GM03348 (cell line): Measurements from ENCODE around the gene OR6M1.

Source experiments
- DNase-seq: peaks from one replicate; pipeline ENCODE4 v3.0.0; 2012; ENCODE audit warnings: low spot score

Gene OR6M1

DNA sequence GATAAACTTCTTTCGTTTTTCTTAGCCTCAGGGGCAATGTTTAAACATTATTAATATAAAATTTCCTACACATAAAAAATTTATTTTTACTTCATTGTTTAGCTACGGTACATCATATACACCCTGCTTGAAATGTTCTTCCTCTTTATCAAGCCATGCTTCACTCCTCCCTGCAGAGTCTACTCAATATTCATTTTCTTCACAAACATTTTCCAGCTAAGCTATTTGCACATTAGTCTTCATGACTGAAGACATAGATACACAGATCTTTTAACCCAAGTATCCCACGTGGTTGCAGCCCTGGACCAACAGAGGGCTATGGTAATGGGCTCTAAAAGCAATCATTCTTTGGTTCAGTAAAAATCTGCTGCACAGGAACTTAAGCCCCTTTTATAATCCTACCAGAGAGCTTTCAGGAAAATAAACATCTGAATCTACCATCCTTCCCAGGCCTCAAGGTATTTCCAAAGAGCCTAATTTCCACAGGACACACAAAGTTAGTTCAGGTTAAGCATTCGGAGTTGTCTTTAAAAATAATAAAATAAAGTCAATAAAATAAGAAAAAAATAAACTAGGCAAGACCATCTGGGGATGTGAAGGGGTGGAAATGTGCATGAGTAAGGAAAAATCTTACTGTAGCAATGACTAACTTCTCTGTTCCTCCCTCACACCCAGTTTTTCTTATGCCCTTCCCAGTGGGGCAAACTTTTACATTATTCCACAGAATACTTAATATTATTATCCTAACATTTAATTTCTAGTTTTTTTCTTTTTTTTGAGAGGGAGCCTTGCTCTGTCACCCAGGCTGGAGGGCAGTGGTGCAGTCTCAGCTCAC, 30.2 kb downstream of the OR6M1 start:
- no peak for DNase-seq

DNA sequence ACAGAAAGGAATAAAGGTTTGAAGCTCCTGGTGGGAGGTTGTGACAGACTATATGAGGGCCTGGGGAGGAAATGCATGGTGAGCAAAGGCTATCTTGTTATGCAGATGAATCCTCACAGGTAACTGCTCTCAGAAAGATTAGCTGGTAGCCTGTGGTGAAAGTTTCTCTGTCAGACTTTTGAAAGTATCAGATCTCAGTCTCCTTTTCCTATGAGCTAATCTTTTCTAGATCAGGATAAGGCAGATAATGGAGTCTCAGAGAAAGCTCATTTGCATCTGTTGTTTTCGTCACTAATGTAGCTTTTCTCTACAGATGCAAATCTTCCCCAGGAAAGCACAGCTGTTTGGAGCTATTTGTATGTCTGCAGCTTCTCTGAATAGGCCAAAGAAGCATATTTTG, 30.9 kb downstream of the OR6M1 start:
- no peak for DNase-seq

DNA sequence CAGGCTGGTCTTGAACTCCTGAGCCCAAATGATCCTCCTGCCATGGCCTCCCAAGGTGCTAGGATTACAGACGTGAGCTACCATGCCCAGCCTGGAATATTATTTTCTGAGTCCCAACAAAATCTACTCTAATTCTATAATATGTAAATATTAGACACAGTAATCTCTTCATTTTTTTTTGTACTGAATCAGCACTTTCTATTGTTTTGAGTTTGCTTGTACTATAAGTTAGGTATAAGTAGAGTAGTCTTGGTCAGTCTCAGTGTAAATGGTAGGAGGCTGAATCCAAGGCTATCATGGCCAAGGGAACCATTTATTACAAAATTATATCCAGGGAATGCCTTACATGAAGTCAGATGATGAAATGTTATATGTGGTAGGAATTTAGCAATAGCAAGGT, 32.2 kb downstream of the OR6M1 start:
- no peak for DNase-seq

DNA sequence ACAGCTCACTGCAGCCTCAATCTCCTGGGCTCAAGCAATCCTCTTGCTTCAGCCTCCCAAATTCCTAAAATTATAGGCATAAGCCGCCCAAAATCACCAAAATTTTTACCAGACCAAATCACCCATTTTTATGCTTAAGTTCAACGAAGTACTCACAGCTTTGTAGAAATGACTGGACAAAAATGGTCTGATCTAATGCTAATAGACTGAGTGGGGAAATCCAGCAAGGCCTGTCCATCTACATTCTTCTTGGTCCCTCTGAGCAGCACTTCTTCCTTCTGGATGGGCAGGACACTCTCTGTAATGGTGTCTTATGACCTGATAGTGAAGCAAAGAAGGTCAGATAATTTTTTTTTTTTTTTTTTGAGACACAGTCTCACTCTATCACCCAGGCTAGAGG, 33.1 kb downstream of the OR6M1 start:
- DNase-seq: no peak

DNA sequence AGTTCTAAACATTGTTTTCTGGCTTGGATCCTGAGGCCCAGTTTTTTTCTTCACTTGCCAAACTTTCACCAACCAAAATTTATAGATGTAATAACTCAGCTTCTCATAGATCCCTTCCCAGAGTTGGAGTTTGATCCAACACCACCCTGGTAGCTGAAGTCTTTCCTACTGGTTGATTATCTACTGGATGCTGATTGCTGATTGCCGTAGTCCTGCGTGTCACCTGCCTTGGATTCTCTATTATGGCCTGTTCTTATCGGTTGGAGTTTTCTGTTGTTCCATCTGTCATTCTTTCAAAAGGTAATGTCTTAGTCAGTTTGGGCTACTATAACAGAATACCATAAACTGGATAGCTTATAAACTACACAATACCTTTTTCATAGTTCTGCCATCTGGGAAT, 34.5 kb downstream of the OR6M1 start:
- no peak for DNase-seq

DNA sequence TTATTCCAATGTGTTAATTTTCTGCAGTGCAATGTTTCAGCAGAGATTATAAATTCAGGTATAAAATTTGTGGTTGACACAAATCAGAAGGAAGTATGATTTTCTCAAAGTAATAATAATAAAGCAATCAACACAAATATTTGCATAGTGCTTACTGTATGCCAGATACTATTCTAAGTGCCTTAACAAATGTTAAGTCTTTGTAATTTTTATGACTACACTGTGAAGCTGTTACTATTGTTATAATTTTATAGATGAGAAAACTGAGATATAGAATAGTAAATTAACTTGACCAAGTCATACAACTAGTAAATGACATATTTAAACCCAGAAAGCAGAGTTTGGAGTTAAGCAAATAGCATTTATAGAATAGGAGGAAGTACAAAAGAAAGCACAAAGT, 35.4 kb downstream of the OR6M1 start:
- DNase-seq: no peak

DNA sequence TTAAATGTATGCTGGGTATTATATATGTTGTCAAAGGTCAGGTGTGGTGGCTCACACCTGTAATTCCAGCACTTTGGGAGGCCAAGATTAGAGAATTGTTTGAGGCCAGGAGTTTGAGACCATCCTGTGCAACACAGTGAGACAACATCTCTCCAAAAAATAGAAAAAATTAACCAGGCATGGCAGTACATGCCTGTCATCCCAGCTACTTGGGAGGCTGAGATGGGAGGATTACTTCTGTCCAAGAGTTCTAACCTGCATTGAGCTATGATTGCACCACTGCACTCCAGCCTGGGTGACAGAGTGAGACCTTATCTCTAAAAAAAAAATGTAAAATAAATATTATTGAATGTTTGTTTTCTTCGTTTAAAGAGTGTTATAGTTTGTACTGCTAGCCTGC, 40.5 kb downstream of the OR6M1 start:
- DNase-seq: no peak

DNA sequence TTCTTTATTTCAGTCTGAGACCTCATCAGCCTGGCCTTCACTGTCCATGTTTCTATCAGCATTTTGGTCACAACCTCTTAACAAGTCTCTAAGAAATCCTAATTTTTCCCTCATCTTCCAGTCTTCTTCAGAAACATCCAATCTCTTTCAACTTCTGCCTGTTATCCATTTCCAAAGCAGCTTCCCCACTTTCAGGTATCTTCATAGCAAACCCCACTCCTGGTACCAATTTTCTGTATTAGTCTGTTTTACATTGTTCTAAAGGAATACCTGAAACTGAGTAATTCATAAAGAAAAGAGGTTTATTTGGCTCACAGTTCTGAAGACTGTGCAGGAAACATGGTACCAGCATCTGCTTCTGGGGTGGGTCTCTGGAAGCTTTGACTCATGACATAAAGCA, 43.7 kb downstream of the OR6M1 start:
- no peak for DNase-seq

DNA sequence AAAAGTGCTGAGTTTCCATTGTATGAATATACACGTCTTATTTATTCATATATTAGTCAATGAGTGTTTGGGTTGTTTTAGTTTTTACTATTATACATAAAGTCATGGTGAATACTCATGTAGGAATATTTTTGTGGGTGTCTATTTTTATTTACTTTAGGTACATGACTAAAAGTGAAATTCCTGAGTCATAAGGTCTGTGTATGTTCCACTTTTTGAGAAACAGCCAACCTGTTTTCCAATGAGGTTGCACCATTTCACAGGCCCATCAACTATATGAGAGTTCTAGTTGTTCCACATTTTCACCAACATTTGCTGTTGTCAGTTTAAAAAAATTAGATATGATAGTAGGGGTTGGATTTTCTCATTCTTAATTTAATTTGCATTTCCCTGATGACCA, 45.3 kb downstream of the OR6M1 start:
- DNase-seq: no peak

DNA sequence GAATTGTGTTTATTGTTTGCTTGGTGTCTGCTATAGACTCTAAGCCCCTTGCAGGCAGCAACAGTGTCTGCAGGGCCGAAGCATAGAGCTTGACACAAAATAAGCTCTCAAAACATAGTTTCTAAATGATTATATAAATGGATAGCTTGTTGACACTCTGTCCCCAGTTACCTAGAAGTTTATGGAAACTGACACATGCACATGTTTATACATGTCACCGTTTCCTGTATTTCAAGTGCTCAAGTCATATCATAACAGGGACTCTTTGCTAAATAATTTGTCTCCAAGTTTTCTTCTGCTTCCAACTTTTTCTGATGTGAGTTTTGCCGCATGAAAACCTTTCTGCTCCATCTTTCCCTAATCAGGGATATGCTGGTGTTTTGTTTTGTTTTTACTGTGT, 48.2 kb downstream of the OR6M1 start:
- DNase-seq: no peak

DNA sequence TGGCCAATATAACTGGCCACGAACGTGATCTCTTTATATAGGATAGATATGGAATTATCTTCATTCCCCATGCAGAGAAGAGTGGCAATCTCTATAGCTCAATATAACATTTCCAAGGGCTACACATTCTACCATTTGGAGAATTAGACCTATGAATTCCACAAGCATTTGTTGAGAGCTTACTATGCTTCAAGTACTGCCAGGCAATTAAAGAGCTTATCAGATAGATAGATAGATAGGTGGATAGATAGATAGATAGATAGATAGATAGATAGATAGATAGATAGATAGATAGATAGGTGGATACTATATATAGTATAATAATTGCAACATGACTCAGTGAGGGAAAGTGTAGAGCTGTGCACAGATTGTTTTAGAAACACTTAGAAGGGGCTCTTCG, 50.3 kb downstream of the OR6M1 start:
- DNase-seq: no peak
